Measurements from ENCODE around the gene OR8B3. TPM values are rescaled to one million over a fixed set of nuclear protein-coding genes. Genes with fewer than 3 reads are reported as not detected.

OR8B3 gene
- polyA plus RNA-seq, 4 donors = not detected

Other genes with a start within 250 kb of the OR8B3 start
- not detected for gene OR10D3, start 215.7 kb downstream of the OR8B3 start, polyA plus RNA-seq
- not detected for gene OR8G1, start 157.9 kb downstream of the OR8B3 start, polyA plus RNA-seq
- not detected for gene OR8G5, start 142.6 kb downstream of the OR8B3 start, polyA plus RNA-seq
- gene OR8D1, start 85.1 kb downstream of the OR8B3 start, polyA plus RNA-seq = not detected
- gene OR8D2, start 78.8 kb downstream of the OR8B3 start, polyA plus RNA-seq = not detected
- gene OR8B2, start 14.5 kb downstream of the OR8B3 start, polyA plus RNA-seq = not detected
- not detected for gene OR8B4, start 25.8 kb upstream of the OR8B3 start, polyA plus RNA-seq
- not detected for gene OR8B8, start 46.7 kb upstream of the OR8B3 start, polyA plus RNA-seq
- not detected for gene OR8B12, start 144.6 kb upstream of the OR8B3 start, polyA plus RNA-seq
- not detected for gene OR8A1, start 171.0 kb upstream of the OR8B3 start, polyA plus RNA-seq
- gene PANX3, start 212.4 kb upstream of the OR8B3 start, polyA plus RNA-seq = under 1 TPM in 1 of 4 donors, not detected in 3; 0.04 TPM
- gene TBRG1, start 223.8 kb upstream of the OR8B3 start, polyA plus RNA-seq = 10 to 100 TPM; 22.5 to 47.4 (median 41.1) TPM